GM13976 (cell line): ENCODE measurements around the gene COL8A2.

ENCODE experiments used
- DNase-seq: peaks from one replicate; pipeline ENCODE4 v3.0.0; 2012; ENCODE audit warnings: low spot score
- in situ Hi-C: fragments of 300-500 bp; cut with MboI; formaldehyde crosslinking; loops from one replicate; pipeline ENCODE4 v1.12.0; 2022; ENCODE audit warnings: low sequenced_read_pairs, mixed read lengths, inconsistent platforms; ENCODE audit not compliant: unreplicated experiment
- TF ChIP-seq, protein P1 (sequence below): IDR thresholded peaks from 2 replicates; pipeline ENCODE4 v1.5.1; 2012; ENCODE audit warnings: borderline replicate concordance, mild to moderate bottlenecking; ENCODE audit not compliant: insufficient read depth; ENCODE audit errors: extremely low read depth, missing control alignments, control extremely low read depth

Gene COL8A2

DNA sequence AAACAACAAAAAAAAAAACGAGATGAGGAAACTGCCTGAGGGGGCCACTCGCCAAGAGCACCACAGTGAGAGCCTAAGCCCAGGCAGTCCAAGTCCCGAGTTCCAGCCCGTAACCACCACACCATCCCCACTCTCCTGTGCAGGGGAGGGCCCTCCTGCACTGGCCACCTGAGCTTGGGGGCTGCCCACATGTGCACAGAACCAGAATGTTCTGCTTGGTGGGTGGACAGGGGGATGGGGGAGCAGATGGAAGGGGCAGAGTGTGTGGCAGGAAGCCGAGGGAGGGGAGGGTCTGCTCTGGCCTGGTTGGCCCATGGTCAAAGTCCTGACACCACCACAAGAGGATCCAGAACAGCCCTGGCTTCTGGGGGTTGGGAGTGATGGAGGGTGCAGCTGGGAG, 18.8 kb downstream of the COL8A2 start:
- TF ChIP-seq, protein P1, sequence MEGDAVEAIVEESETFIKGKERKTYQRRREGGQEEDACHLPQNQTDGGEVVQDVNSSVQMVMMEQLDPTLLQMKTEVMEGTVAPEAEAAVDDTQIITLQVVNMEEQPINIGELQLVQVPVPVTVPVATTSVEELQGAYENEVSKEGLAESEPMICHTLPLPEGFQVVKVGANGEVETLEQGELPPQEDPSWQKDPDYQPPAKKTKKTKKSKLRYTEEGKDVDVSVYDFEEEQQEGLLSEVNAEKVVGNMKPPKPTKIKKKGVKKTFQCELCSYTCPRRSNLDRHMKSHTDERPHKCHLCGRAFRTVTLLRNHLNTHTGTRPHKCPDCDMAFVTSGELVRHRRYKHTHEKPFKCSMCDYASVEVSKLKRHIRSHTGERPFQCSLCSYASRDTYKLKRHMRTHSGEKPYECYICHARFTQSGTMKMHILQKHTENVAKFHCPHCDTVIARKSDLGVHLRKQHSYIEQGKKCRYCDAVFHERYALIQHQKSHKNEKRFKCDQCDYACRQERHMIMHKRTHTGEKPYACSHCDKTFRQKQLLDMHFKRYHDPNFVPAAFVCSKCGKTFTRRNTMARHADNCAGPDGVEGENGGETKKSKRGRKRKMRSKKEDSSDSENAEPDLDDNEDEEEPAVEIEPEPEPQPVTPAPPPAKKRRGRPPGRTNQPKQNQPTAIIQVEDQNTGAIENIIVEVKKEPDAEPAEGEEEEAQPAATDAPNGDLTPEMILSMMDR, result no peak
- no peak for DNase-seq
- in situ Hi-C loops, result loop anchor here (10.0 kb wide), 1 partner anchor 79 kb away; no protein-coding TSS in a partner anchor

DNA sequence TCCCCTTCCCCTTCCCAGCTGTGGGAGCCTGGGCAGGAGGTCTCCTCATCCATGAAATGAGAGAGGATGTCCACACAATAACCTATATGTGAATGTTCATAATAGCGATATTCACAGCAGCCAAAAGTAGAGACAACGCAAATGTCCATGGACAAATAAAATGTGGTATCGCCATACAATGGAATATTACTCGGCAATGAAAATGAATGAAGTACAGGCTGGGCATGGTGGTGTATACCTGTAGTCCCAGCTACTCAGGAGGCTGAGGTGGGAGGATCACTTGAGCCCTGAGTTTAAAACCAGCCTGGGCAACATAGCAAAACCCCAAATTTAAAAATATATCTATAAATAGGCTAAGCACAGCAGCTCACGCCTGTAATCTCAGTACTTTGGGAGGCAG, 23.5 kb downstream of the COL8A2 start:
- in situ Hi-C loops, result loop anchor here (10.0 kb wide), 1 partner anchor 83 kb away; no protein-coding TSS in a partner anchor
- DNase-seq, result no peak
- TF ChIP-seq, protein P1, result no peak

DNA sequence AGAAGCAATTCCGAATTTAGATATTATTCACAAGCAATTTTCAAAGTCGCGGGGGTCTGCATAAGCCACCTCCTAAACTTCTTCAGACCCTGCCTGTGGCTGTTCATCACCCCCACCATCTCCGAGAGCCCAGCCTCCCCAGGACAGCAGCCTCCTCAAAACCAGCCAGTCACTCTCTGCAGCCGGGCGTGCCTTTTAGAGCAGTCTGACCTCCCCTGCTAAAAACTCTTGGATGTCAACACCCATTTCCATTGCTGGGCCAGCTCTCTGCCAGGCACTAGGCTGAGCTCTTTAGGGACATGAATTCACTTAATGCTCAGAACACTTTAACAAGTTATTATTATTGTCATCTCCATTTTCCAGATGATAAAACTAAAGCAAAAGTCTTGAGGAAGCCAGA, 24.6 kb downstream of the COL8A2 start:
- no peak for DNase-seq
- in situ Hi-C loops, result loop anchor here (10.0 kb wide), 1 partner anchor 84 kb away; no protein-coding TSS in a partner anchor
- TF ChIP-seq, protein P1, result no peak

DNA sequence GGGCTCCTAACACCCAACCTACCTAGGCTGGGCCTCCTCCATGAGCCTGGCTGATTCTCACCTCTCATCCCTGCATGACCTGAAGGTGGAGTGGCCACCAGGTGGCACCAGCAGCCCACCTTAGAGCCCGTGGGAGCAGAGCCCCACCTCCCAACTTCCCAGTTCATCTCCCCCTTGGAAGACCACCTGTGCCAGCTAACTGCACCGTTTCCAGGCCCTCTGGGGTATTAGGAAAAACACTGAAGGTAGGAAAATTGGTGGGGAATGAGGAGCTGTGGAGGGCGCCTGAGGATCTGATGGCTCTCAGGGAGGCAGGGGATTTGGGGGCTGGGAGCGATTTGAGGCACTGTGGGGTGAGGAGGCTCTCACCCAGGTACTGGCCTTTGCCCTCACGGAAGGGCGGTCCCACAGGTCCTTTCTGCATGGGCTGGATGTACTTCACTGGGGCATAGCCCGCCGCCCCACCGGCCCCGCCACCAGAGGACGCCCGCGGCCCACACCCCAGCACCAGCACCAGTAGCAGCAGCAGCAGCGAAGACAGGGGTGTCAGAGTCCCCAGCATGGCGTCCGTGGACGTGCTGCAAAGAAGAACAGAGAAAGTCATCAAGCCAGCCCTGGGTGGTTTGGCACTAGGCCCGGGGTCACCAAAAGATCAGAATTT, 25.2 kb downstream of the COL8A2 start:
- peak; percentile 90 for DNase-seq

DNA sequence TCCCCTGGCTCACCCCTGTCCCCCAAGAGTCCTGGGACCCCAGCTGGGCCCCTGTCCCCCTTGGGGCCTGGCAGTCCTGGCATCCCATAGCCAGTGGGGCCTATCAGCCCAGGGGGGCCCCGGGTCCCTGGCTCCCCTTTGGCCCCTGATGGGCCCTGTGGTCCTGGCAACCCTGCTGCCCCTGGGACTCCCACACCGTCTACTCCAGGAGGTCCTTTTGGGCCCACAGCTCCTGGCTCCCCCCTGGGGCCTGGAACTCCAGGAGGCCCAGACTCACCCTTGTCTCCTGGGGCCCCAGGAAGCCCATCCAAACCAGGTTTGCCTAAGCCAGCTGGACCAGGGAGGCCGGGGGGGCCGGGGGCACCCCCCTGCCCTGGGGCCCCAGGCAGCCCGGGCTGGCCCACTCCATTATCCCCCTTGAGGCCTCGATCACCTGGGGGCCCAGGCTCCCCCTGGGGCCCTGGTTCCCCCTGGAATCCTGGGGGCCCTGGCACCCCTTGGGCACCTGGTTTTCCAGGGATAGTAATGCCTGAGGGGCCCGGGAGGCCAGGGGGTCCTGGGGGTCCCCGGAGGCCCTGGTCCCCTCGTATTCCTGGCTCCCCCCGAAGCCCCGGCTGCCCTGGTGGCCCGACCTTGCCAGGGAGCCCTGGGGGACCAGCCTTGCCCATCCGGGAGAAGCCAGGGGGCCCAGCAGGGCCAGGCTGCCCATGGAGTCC, 26.2 kb downstream of the COL8A2 start:
- DNase-seq, result peak; percentile 32
- TF ChIP-seq, protein P1, result no peak
- in situ Hi-C loops, result no loop called here

More for the DNA sequence above, 25.2 kb downstream of the COL8A2 start:
- TF ChIP-seq, protein P1, result peak; percentile 88
- in situ Hi-C loops, result loop anchor here (10.0 kb wide), 1 partner anchor 85 kb away; no protein-coding TSS in a partner anchor

DNA sequence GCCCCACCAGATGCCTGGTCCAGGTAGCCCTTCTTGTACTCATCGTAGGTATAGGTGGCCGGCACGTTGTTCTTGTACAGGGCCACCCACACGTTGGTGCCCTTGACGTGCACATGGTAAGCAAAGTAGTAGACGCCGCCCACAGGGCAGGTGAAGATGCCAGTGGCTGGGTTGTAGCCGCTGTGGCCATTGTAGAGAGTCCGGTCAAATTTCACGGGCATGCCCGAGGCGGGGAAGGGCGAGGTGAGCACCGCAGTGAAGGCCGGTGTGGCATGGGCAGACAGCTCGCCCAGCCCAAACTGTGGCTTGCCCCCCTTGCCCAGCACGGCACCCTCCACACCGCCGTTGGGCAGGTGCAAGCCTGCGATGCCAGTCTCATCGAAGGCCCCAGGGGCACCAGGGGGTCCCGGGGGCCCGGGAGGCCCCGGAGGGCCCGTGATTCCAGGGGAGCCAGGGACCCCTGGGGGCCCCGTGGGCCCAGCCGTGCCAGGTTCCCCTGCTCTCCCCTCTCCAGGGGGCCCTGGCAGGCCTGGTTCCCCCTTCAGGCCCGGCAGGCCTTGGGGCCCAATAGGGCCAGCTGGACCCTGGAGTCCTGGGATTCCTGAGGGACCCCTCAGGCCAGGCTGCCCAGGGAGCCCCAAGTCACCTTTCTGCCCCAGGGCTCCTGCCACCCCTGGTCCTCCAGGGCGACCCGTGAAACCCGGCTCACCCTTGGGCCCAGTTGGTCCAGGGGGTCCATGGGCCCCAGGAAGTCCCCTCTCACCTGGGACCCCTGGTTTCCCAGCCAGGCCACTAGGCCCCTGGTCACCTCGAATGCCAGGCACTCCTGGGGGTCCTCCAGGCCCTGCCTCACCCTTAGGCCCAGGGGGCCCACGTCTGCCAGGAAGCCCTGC, 27.1 kb downstream of the COL8A2 start:
- DNase-seq, result no peak
- in situ Hi-C loops, result no loop called here
- TF ChIP-seq, protein P1, result no peak
